WERI-Rb-1 (cell line): ENCODE results near the gene CRYBB1.

ENCODE experiments used
- DNase-seq: peaks from one replicate; pipeline ENCODE4 v3.0.0-alpha.2; 2020
- H3K27ac ChIP-seq: fragments of 250-450 bp; sonication (Bioruptor Pico); 2 replicates; pipeline ENCODE4 v1.5.1; 2020; ENCODE audit warnings: mild to moderate bottlenecking, moderate library complexity
- H3K27me3 ChIP-seq: fragments of 250-450 bp; sonication (Bioruptor Pico); 2 replicates; pipeline ENCODE4 v1.5.1; 2021; ENCODE audit warnings: mild to moderate bottlenecking, low read depth, moderate library complexity; ENCODE audit not compliant: insufficient read depth, severe bottlenecking
- H3K36me3 ChIP-seq: fragments of 250-450 bp; sonication (Bioruptor Pico); 2 replicates; pipeline ENCODE4 v1.5.1; 2020; ENCODE audit warnings: mild to moderate bottlenecking, moderate library complexity
- H3K4me3 ChIP-seq: 2 replicates; pipeline ENCODE4 v1.5.1; 2011; ENCODE audit warnings: low read depth, mild to moderate bottlenecking, control low read depth, low read length
- H3K9me3 ChIP-seq: fragments of 250-450 bp; sonication (Bioruptor Pico); 2 replicates; pipeline ENCODE4 v1.5.1; 2021; ENCODE audit warnings: mild to moderate bottlenecking, moderate library complexity; ENCODE audit not compliant: severe bottlenecking
- CTCF ChIP-seq: IDR thresholded peaks from 2 replicates; pipeline ENCODE4 v1.5.1; 2011; ENCODE audit warnings: low read depth, mild to moderate bottlenecking, control low read depth, inconsistent platforms, low read length

The CRYBB1 gene

DNA sequence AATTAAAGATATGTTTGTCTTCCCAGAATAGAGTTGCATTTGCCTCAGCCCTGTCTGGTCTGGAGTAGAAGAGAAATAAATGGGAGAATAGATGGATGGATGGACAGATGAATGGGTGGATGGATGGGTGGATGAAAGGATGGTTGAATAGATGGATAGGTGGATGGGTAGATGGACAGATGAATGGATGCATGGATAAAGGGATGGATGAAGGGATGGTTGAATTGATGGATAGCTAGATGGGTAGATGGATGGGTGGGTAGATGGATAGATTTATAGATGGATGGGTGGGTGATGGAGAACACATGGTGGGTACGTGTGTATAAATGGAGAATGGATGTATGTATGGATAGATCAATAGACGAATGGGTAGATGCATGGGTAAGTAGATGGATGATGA lies 8.5 kb downstream of the CRYBB1 start:
- no peak for DNase-seq
- H3K27me3 ChIP-seq, result no peaks in the 10 kb centered on the region
- H3K4me3 ChIP-seq, result no peak overlapping the region
- no peak for TF ChIP-seq CTCF
- no peak overlapping the region for H3K27ac ChIP-seq
- no peaks in the 10 kb centered on the region for H3K36me3 ChIP-seq
- H3K9me3 ChIP-seq, result no peaks in the 10 kb centered on the region

- Histone ChIP-seq H3K9me3 (no peaks in the 10 kb centered on the region), H3K36me3 (no peaks in the 10 kb centered on the region), H3K4me3 (no peak overlapping the region), H3K27ac (no peak overlapping the region), H3K27me3 (no peaks in the 10 kb centered on the region)
- TF ChIP-seq CTCF, result no peak
- no peak for DNase-seq
These were observed 9.7 kb downstream of the CRYBB1 start for GRCh38 chr22:26608129-26608528.

- no peak for DNase-seq
These were observed 11.2 kb downstream of the CRYBB1 start for GRCh38 chr22:26606611-26607010.

GRCh38 chr22:26604368-26604767 lies 13.5 kb downstream of the CRYBB1 start:
- Histone ChIP-seq H3K27ac (no peak overlapping the region), H3K4me3 (no peak overlapping the region), H3K36me3 (no peaks in the 10 kb centered on the region), H3K9me3 (no peaks in the 10 kb centered on the region), H3K27me3 (no peaks in the 10 kb centered on the region)
- no peak for TF ChIP-seq CTCF
- no peak for DNase-seq

More at GRCh38 chr22:26606611-26607010, 11.2 kb downstream of the CRYBB1 start:
- Histone ChIP-seq H3K4me3 (no peak overlapping the region), H3K9me3 (no peaks in the 10 kb centered on the region), H3K36me3 (no peaks in the 10 kb centered on the region), H3K27ac (no peak overlapping the region), H3K27me3 (no peaks in the 10 kb centered on the region)
- no peak for TF ChIP-seq CTCF

DNA sequence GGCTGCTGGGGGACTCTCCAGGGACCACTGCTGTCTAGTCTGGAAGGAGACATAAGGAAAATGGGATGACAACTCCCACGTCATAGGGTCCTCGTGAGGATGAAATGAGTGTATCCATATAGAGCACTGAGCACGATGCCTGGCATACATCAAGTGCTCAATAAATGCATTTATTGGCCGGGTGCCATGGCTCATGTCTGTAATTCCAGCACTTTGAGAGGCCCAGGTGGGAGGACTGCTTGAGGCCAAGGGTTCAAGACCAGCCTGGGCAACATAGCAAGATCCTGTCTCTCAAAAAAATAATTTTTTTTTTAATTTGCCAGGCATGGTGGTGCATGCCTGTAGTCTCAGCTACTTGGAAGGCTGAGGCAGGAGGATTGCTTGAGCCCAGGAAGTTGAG lies 15.7 kb downstream of the CRYBB1 start:
- Histone ChIP-seq H3K27ac (no peak overlapping the region), H3K4me3 (no peak overlapping the region), H3K9me3 (no peaks in the 10 kb centered on the region), H3K27me3 (no peaks in the 10 kb centered on the region), H3K36me3 (no peaks in the 10 kb centered on the region)
- TF ChIP-seq CTCF, result no peak
- DNase-seq, result no peak

DNA sequence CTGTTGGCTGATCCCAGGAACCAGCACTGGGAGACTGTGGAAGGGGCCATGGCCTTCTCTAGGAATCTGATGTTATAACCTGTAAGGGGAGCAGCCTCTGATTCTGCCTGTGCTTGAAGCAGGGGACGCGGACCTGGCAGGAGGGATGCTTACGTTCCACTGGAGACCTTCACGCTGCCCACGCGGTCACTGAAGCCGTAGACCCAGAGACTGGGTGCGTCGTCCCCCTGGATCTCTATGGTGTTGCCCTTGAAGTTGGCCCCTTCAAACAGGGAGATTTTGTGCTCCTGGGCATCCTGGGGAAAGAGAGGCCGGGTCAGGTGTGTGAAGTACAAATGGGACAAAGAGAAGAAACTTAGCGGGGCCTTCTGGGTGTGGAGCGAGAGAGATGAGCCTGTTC lies 16.1 kb downstream of the CRYBB1 start:
- Histone ChIP-seq H3K36me3 (no peaks in the 10 kb centered on the region), H3K27me3 (no peaks in the 10 kb centered on the region), H3K27ac (no peak overlapping the region), H3K9me3 (no peaks in the 10 kb centered on the region), H3K4me3 (no peak overlapping the region)
- no peak for TF ChIP-seq CTCF
- no peak for DNase-seq
